NCI-H748 (cell line): ENCODE results near the gene GPR108.
A peak's percentile ranks its signal among the peaks of the same experiment; 100 is the strongest.
"Not testable (repeated sequence)": the region's sequence is repeated elsewhere in the genome, so short reads cannot be mapped to it uniquely, and the experiment has no call there.

Experiments used
- DNase-seq: peaks from one replicate; lab custom pipeline; 2025; ENCODE audit not compliant: unreplicated experiment; lab: John Stamatoyannopoulos, UW

Gene GPR108

GRCh38 chr19:6761053-6761676 is 23.8 kb upstream of the GPR108 start:
- DNase-seq = no peak

- DNase-seq = no peak
Measured at GRCh38 chr19:6760606-6761005, 23.2 kb upstream of the GPR108 start.

- DNase-seq = no peak
Measured at GRCh38 chr19:6754653-6755463, 17.5 kb upstream of the GPR108 start.

GRCh38 chr19:6754136-6754535 is 16.8 kb upstream of the GPR108 start:
- DNase-seq = no peak

- no peak for DNase-seq
Measured at GRCh38 chr19:6753178-6754031, 16.0 kb upstream of the GPR108 start.

GRCh38 chr19:6752256-6753177 is 15.1 kb upstream of the GPR108 start:
- no peak for DNase-seq

- no peak for DNase-seq
Measured at GRCh38 chr19:6751189-6751588, 13.8 kb upstream of the GPR108 start.

- no peak for DNase-seq
Measured at GRCh38 chr19:6750062-6750461, 12.7 kb upstream of the GPR108 start.

GRCh38 chr19:6748543-6748942 is 11.2 kb upstream of the GPR108 start:
- not testable (repeated sequence) for DNase-seq

GRCh38 chr19:6745965-6746364 is 8.6 kb upstream of the GPR108 start:
- DNase-seq = no peak

GRCh38 chr19:6744381-6745301 is 7.3 kb upstream of the GPR108 start:
- DNase-seq = no peak

- no peak for DNase-seq
Measured at GRCh38 chr19:6743714-6744380, 6.5 kb upstream of the GPR108 start.

GRCh38 chr19:6743066-6743465 is 5.7 kb upstream of the GPR108 start:
- no peak for DNase-seq

GRCh38 chr19:6740589-6741343 is 3.4 kb upstream of the GPR108 start:
- DNase-seq = peak; percentile 44

- peak; percentile 34 for DNase-seq
Measured at GRCh38 chr19:6739883-6740588, 2.7 kb upstream of the GPR108 start.

GRCh38 chr19:6739390-6739882 is 2.1 kb upstream of the GPR108 start, which contains the start of gene TRIP10:
TSS of gene TRIP10 (plus strand) at chr19:6739680. CDS start at chr19:6739762, 82 bp downstream.
- DNase-seq = peak; percentile 69

GRCh38 chr19:6738787-6739389 is 1.5 kb upstream of the GPR108 start:
- peak; percentile 22 for DNase-seq
